Measurements from ENCODE around the gene TPCN2.

The TPCN2 gene

DNA sequence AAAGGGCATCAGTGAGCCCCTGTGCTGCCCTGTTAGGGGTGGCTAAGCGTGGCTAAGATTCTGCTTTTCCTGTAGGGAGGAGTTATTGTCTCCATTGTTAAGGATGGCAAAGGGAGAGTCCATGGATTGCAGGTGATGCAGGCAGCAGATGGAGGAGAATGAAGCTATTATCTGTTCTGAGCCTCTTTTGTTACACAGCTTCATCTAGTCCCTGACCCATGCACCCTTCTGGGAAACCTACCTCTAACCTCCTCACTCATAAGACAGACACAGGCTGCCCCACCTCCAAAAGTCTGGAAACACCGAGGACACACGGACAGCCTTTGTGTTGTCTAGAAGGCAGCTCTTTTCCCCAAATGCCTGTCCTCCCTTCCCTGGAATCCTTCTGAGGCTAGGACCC, 120.7 kb downstream of the TPCN2 start:
- no peak for DNase-seq

DNA sequence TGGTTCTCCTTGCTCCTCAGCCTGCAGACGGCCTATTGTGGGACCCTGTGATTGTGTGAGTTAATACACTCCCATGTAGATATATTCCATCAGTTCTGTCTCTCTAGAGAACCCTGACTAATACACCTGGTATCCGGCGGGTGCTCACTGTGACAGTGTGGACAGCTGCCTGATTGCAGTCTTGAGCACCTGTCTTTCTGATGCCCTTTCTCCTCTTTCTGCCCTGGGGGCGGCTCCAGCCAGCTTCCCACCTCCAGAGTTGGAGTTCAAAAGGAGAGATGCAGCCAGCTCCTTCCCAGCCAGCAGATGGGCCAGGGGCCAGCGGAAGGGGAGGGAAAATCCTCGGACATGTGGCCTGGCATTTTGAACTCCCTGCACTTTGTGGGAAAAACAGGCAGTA, 122.0 kb downstream of the TPCN2 start:
- DNase-seq: no peak

DNA sequence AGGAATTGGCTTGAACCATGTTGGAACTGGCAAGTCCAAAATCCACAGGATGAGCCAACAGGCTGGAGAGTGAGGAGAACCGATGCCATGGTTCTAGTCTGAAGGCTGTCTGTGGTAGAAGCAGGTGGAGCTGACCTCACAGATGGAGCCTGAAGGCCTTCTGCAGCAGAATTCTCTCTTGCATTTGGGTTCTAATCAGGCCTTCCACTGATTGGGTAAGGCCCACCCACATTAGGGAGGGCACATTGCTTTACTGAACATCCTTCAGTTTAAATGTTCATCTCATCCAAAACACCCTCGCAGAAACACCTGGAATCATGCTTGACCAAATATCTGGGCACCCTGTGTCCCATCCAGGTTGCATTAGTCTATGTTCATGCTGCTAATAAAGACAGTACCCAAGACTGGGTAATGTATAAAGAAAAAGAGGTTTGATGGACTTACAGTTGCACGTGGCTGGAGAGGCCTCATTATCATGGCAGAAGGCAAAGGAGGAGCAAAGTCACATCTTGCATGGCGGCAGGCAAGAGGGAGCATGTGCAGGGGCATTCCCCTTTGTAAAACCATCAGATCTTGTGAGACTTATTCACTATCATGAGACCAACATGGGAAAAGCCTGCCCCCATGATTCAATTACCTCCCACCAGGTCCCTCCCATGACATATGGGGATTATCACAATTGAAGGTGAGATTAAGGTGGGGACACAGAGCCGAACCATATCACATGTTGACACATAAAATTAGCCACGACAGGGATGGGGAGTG, 122.9 kb downstream of the TPCN2 start:
- no peak for DNase-seq

DNA sequence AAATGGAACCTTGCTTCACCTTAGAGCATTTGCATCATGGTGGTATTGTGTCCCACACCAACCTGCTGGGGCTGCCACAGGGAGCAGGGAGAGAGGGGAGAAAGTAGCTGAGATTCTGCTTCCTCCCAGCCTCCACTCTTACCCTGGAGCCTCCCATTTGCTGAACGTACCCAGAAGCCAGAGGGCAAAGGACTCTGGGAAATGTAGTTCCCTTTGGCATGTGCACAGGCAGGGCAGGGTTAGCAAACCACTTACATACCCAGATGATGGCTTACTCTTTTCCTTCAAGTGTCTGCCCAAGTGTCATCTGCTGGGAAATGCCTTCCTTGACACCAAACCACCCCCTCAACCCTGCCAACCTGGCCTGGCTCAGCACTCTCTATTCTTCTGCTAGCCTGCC, 123.9 kb downstream of the TPCN2 start:
- DNase-seq: no peak

DNA sequence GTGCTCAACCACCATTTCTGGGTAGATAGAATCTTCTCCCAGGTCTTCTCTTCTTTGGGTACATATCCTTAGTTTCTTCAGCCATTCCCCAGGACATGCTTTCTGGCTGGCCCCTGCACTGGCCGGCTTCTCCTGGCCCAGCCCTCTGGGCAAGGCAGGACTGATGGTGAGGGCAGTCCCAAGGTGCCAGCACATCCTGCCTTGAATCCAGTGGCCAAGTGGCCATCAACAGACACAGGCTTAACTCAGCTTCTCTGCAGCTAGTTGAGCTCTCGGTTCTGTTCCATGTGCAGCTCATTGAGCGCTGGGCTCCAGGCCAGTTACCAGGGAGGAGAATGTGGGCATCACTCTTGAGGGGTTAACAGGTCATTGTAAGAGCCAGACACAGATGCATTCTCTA, 124.6 kb downstream of the TPCN2 start:
- DNase-seq: no peak

DNA sequence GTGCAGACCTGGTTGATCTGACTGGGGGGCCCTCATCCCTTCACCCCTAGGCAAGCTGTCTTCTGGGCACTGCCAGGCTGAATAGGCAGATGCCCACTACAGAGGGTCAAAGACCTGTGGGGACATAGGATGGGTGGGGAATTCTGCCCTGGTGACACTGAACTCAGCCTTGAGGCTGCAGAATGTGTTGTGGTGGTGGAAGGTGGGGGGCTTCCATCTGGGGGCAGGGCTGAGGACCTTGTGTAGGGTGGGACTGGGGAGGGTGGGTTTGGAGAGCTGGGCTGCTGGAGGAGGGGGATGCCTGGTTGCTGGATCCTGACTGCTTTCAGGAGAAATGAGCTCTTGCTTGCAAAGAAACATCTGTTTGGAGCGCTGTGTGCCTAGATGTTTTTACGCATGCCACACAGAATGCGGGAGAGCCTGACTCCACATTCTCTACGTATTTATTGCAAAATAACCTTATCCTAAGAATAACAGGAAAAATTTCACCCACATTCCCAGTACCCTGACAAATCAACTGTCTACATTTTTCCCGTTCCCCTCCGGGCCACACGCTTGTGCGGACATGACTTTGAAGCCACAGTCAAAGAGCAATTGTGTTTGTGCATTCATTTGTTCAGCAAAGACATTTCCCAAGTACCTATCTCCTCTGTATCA, 125.3 kb downstream of the TPCN2 start:
- no peak for DNase-seq

DNA sequence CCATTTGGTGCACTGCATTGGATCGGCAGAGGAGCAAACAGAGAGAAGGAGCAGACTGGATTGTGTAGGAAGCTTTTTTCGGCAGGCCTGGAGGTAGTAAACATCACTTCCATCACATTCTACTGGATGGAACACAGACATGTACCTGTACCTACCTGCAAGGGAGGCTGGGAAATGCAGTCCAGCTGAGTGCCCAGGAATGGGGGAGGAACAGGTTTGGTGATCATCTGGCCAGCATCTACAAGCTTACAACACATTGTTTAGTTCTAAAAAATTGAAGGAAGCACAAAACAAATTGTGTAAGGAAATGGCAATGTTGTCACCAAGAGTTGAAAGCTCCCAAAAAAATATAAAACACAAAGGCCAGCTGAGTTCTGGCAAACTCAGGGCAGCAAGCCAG, 126.1 kb downstream of the TPCN2 start:
- DNase-seq: no peak

DNA sequence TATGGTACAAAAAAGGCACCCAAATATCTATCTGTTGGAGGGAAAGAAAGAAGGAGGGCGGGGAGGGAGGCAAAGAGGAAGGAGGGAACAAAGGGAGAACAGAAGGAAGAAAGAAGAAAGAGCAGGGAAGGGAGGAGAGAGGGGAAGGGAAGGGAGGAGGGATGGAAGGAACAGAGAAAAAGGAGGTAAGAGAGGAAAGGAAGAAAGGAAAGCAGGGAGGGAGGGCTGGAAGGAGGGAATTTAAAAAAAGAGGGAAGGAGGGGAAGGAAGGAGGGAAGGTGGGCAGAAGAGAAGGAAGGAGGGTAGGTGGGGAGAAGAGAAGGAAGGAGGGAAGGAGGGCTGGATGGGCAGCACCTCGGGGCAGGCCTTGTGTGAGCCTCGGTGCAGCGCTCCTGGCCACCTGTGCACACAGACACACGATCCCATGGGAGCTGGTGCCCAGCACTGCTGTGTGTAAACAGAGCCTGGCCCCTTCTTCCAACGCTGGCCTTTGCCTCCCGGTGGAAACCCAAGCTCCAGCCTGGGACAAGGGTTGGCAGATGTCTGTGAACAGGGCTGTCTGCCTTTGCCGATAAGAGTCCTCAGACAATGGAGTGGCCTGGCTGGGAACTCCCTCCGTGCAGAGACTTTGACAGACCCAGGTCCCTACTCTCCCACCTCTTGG, 130.2 kb downstream of the TPCN2 start:
- DNase-seq: no peak

DNA sequence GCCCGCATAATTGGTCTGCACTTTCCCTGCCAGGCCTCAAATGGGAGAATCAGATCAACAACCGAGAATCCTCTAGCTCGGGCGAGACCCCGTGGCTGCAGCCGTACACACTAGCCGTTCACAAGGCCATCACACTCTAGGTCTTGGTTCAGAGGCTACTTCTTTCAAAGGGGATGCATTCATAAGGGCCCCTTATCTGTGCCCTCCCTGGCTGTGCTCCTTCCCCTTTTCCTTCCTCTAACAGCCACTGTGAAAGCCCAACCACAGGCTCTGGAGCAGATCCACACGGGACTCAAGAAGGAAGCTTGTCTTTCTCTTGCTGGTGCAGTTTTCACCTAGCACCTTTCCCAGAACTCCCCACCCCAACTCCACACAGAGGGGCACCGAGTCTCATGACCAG, 131.5 kb downstream of the TPCN2 start:
- no peak for DNase-seq

DNA sequence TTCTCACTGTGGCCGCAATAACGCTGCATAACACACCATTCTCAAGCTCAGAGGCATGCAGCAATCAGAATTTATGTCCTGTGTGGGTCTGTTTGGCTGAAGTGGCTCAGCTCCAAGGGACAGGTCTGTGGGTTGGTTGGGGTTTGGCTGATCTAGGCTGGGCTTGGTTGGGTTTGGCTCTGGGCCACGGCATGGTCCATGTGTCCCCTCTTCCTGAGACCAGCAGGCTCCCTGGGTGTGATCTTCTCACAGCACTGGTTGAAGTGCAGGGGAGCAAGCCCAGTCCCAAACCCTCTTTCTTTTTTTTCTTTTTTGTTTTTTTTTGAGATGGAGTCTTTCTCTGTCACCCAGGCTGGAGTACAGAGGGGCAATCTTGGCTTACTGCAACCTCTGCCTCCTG, 132.0 kb downstream of the TPCN2 start:
- no peak for DNase-seq

DNA sequence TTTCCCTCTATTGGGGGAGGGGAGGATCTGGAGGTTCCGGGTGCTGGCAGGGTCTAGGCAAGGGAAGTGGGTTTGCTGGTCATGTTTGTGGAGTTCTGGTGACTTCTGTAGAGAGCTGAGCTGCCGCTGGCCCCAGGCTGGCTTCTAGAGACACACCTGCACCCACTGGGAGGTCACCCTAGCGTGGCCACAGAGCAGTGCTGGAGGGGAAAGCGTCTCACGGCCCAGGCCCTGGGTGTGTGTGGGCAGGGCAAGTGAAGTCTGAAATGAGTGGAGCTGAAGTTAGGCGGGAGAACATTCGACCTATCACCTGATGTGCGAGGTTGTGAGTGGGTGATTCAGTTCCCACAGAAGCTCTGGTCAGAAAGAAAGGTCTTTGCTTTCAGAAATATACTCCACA, 134.9 kb downstream of the TPCN2 start:
- no peak for DNase-seq
